Bladder microvascular endothelial cell (primary cell): ENCODE measurements around the gene ZDHHC8. TPM values are rescaled to one million over a fixed set of nuclear protein-coding genes. Genes with fewer than 3 reads are reported as not detected.

ENCODE experiments used
- total RNA-seq: library from RNA; depleted of rRNA; stranded (reverse); fragments of >200 nt; gene quantifications from 2 replicates; pipeline ENCODE4 v1.2.3, GENCODE V29; 2014

ZDHHC8 gene, protein sequence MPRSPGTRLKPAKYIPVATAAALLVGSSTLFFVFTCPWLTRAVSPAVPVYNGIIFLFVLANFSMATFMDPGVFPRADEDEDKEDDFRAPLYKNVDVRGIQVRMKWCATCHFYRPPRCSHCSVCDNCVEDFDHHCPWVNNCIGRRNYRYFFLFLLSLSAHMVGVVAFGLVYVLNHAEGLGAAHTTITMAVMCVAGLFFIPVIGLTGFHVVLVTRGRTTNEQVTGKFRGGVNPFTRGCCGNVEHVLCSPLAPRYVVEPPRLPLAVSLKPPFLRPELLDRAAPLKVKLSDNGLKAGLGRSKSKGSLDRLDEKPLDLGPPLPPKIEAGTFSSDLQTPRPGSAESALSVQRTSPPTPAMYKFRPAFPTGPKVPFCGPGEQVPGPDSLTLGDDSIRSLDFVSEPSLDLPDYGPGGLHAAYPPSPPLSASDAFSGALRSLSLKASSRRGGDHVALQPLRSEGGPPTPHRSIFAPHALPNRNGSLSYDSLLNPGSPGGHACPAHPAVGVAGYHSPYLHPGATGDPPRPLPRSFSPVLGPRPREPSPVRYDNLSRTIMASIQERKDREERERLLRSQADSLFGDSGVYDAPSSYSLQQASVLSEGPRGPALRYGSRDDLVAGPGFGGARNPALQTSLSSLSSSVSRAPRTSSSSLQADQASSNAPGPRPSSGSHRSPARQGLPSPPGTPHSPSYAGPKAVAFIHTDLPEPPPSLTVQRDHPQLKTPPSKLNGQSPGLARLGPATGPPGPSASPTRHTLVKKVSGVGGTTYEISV
- 5.3 and 34.4 TPM in 2 replicates for total RNA-seq

DNA sequence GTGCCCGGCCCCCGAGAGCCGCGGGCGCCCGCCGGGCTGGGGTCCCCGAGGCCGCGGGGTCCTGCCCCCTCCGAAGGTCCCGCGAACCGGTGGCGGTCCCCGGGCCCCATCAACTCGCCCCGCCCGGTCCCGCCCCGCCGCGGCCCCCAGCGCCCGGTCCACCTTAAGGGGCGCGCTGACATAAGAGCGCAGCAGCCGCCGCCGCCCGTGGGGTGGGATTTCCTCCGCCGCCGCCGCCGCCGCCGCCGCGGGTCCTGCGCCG, at the start of gene ZDHHC8:
ZDHHC8 (plus strand) TSS at position 208 of the 262 bp plus-strand sequence. CDS start 144 bp downstream, outside the sequence.

DNA sequence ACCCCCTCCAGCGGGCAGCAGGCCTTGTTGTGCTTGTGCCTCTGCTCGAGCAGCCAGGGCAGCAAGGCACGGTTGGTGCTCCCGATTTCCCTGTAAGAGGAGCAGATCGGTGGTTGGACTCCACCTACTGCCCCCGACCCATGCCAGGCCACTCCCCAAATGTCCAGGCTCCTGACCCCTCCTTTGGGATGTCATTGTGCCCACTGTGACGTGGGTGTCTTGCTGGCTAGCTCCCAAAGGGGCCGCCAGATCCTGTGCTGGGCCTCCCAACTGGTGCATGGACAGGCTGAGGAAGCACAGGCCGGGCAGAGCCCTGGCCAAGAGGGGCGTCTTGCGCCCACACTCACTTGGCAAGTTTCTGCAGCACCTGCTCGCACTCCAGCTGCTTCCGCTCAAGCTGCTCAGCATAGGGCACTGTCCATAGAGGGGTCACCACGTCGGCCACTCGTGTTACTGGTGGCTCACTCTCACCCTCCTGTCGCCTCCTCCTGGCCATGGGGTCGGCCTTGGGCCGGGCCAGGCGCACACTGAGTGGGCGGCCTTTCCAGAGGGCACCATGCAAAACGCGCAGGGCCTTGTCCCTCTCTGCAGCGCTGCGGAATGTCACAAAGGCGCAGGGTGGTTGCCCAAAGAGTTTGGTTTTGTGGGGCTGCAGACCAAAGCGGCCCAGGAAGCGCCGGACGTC, 15.8 kb upstream of the ZDHHC8 start, which contains the start of gene RANBP1:
RANBP1 (plus strand) TSS at position 414 of the 685 bp plus-strand sequence; CDS start at position 495, 81 bp downstream.

DNA sequence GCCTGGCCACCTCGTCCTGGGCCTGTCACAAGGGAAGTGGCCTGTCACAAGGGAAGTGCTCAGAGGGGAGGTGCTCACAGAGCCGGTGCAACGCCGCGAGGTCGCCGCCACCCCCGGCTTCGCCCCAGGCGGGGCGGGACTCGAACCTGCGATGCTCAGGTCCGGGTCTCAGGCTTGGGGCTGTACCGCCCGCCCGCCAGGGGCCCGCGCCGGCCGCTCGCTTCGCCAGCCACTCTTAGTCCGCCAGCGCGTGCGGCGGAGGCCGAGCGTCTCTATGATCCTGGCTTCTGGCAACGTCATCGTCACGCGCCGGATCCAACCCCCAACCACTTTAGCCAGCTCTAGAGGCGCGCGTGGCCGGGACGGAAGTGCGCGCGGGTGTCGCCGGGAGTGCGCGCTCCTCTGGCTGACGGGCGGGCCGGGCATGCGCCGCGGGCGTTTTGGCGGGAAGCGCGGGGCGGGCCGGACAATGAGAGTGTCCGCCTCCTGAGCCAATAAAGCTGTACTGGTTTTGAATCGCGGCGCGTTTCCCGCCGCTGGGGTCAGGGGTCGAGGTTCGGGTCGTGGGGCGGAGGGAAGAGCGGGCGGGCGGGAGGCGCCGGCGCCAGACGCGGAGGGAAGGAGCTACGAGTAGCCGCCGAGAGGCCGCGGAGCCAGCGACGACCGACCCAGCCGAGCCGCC, 14.5 kb upstream of the ZDHHC8 start, which contains the start of gene TRMT2A:
TRMT2A (minus strand) TSS at position 276 of the 682 bp plus-strand sequence. CDS start 320 bp downstream, outside the sequence.

DNA sequence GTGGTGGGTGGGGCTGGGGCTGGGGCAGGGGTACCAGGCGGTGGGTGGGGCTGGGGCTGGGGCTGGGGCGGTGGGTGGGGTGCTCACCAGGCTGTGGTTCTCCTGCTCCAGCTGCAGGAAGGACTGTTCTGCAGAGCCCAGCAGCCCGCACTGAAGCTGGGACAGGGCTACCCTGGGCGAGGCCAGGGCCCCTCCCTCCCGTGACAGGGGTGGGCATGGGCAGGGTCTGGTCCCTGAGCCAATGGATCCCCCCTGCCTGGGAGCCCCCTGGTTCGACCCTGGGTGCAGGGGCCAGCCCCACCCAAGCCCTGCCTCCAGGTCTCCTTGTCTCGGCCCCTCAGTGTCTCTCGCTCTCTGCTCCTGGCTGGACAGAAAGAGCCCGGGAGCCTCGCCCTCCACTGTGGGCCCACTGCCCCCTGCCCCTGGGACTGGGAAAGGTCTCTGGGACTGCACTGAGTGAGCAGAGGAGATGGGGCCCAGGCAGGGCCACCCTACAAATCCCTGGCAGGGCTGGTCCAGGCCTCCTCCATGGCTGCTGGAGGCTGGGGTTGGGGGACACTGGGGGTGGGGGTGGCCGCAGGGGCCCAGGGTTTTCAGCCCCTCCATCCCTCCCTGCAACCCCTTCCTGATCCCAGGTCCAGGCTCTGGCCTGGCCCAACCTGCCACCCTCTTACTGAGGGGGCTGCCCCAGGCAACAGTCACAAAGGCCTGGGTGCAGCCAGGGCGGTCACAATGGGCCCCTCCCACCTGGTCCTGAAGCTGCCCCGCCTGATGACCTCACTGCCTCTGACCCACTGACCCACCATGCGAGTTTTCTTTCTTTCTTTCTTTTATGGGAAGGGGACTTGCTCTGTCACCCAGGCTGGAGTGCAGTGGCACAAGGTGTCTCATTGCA, 19.0 kb downstream of the ZDHHC8 start, which contains the start of gene CCDC188:
CCDC188 (minus strand) TSS at position 675 of the 895 bp plus-strand sequence; CDS start at position 606, 69 bp downstream.

Other genes starting within 250 kb of the ZDHHC8 start
- 259 and 533 TPM in 2 replicates for gene COMT, start 190.0 kb upstream of the ZDHHC8 start, total RNA-seq
- gene TXNRD2, start 190.0 kb upstream of the ZDHHC8 start, total RNA-seq = 70.9 and 110 TPM in 2 replicates
- 78.0 and 187 TPM in 2 replicates for gene ARVCF, start 115.0 kb upstream of the ZDHHC8 start, total RNA-seq
- gene TANGO2, start 110.7 kb upstream of the ZDHHC8 start, total RNA-seq = 50.7 and 75.1 TPM in 2 replicates
- 23.8 and 51.7 TPM in 2 replicates for gene DGCR8, start 51.6 kb upstream of the ZDHHC8 start, total RNA-seq
- 170 and 192 TPM in 2 replicates for gene RANBP1, start 15.7 kb upstream of the ZDHHC8 start, total RNA-seq
- 33.0 and 52.9 TPM in 2 replicates for gene TRMT2A, start 14.6 kb upstream of the ZDHHC8 start, total RNA-seq
- 9.2 and 13.9 TPM in 2 replicates for gene CCDC188, start 19.3 kb downstream of the ZDHHC8 start, total RNA-seq
- 0.16 and 1.3 TPM in 2 replicates for gene RTN4R, start 136.5 kb downstream of the ZDHHC8 start, total RNA-seq
- gene DGCR6L, start 188.3 kb downstream of the ZDHHC8 start, total RNA-seq = 41.9 and 42.3 TPM in 2 replicates